Measurements from ENCODE around the gene MRPL23. TPM values are rescaled to one million over a fixed set of nuclear protein-coding genes. Genes with fewer than 3 reads are reported as not detected.

The MRPL23 gene
- total and polyA plus RNA-seq, 2 of the 8 experiments (the other 6 are each of a cell fraction or from before 2014, with no cell fraction given) = 86.4 to 244 TPM

DNA sequence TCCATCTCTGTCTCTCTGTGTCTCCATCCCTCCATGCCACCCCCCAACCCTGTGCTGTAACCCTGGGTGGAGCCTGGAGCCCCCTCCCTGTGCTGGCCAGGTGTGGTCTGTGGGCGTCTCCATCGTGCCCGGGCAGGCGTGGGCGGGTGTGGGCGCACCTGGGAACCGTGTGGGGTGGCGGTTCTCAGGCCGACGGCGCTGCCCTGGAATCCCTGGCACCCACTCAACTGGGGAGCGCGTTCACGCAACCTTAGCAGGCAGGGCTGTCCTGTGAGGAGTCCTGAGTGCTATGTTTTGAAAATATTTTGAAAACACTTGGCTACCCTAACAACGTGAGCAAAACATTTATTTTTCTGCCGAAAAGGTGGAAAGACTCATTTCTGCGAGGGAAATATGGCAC is 23.0 kb upstream of the MRPL23 start:
- Histone ChIP-seq H3K36me3 (ENCODE audit: control insufficient read depth in 2 of 4, insufficient read depth in 4 of 4, low read length in 3 of 4) (no peaks in the 10 kb centered on the region), H4K20me1 (replicated peaks in 1 of 2; ENCODE audit: control insufficient read depth in 1 of 2, insufficient read depth in 2 of 2, low read length in 2 of 2) (no peaks in the 10 kb centered on the region), H3K27me3 (replicated peaks in 1 of 4; ENCODE audit: control insufficient read depth in 3 of 4, extremely low read depth in 1 of 4, insufficient read depth in 3 of 4, low read length in 3 of 4) (no peaks in the 10 kb centered on the region), H3K9ac (replicated peaks in 1 of 4; ENCODE audit: extremely low read depth in 1 of 4, low read depth in 3 of 4, low read length in 3 of 4) (no peak overlapping the region), H2BK5ac (ENCODE audit: low read depth, low read length) (no peak overlapping the region), H3K79me1 (ENCODE audit: low read depth, low read length) (no peaks in the 10 kb centered on the region), H3K23me2 (ENCODE audit: low read depth, low read length) (no peaks in the 10 kb centered on the region), H2BK15ac (ENCODE audit: low read length) (no peak overlapping the region), H4K8ac (ENCODE audit: extremely low read depth, insufficient read depth, low read length) (no peak overlapping the region), H3K9me3 (ENCODE audit: insufficient read depth in 2 of 2, low read depth in 1 of 2, low read length in 1 of 2) (no peaks in the 10 kb centered on the region), H4K91ac (replicated peaks; ENCODE audit: insufficient read length, low read length) (no peak overlapping the region), H3K79me2 (ENCODE audit: control insufficient read depth in 1 of 2, insufficient read depth in 2 of 2, low read length in 2 of 2) (no peaks in the 10 kb centered on the region), H4K5ac (ENCODE audit: insufficient read length, low read depth, low read length) (no peak overlapping the region), H2BK20ac (ENCODE audit: low read length) (no peak overlapping the region), H2BK12ac (ENCODE audit: low read depth, low read length) (no peak overlapping the region), H3K4me2 (ENCODE audit: insufficient read depth in 1 of 2, low read depth in 2 of 2, low read length in 2 of 2) (no peak overlapping the region), H2AFZ (ENCODE audit: low read length) (no peak overlapping the region), H2BK120ac (replicated peaks; ENCODE audit: low read depth, low read length) (no peak overlapping the region), H3K27ac (ENCODE audit: low read depth, low read length) (no peak overlapping the region), H3K23ac (ENCODE audit: insufficient read length) (no peak overlapping the region), H3K18ac (ENCODE audit: extremely low read depth, low read length) (no peak overlapping the region), H3K4me1 (replicated peaks in 1 of 4; ENCODE audit: control insufficient read depth in 3 of 4, insufficient read depth in 4 of 4, low read length in 3 of 4) (peaks cover 0 to 3% (median 0%) of the 10 kb centered on the region in 4 experiments; a peak in 3 of 7 replicates), H3K56ac (replicated peaks; ENCODE audit: insufficient read length, low read depth, low read length) (no peak overlapping the region), H3K14ac (ENCODE audit: insufficient read length) (no peak overlapping the region), H3K4me3 (ENCODE audit: extremely low read depth in 1 of 4, insufficient read depth in 2 of 4, low read depth in 3 of 4, low read length in 4 of 4) (no peak overlapping the region), H3K4ac (replicated peaks; ENCODE audit: insufficient read length, low read depth, low read length) (no peak overlapping the region), H2AK5ac (ENCODE audit: low read depth, low read length) (no peak overlapping the region)
- POLR2A ChIA-PET (ENCODE audit: partially characterized antibody) = no interaction called here
- FAIRE-seq (no peak), DNase-seq (ENCODE audit: low read depth in 1 of 2, low spot score in 2 of 2) (no peak)
- CTCF ChIA-PET (ENCODE audit: partially characterized antibody) = interaction anchor here (0.7 to 1.7 kb wide), 2 partner anchors 11 to 48 kb away, joined by 3 read pairs; no protein-coding TSS in a partner anchor
- TF ChIP-seq NANOG (IDR thresholded peaks at IDR 0.05; ENCODE audit: insufficient read depth, low read depth, low read length, poor library complexity, severe bottlenecking) (no peak), SAP30 (IDR thresholded peaks at IDR 0.05; ENCODE audit: insufficient read depth, insufficient replicate concordance, low read length) (no peak), TAF7 (optimal IDR thresholded peaks at IDR 0.05; ENCODE audit: borderline replicate concordance, low read depth, low read length) (no peak)
- WGBS, 2 experiments (ENCODE audit: extremely low coverage in 1 of 2, insufficient coverage in 1 of 2, insufficient read length in 1 of 2, insufficient replicate concordance in 2 of 2, low coverage in 1 of 2, low lambda C conversion rate in 2 of 2, missing lambda C conversion rate in 1 of 2) = 79% methylated on average over 14 of the region's 17 CpGs; no CpG with 5 or more reads in 1 of the 2 experiments

Data from H1 (cell line).